ENCODE results near the gene MAPRE3. TPM values are rescaled to one million over a fixed set of nuclear protein-coding genes. Genes with fewer than 3 reads are reported as not detected.

MAPRE3 gene
- total and polyA plus RNA-seq, 10 donors: 5.2 to 17.9 (median 11.9) TPM

DNA sequence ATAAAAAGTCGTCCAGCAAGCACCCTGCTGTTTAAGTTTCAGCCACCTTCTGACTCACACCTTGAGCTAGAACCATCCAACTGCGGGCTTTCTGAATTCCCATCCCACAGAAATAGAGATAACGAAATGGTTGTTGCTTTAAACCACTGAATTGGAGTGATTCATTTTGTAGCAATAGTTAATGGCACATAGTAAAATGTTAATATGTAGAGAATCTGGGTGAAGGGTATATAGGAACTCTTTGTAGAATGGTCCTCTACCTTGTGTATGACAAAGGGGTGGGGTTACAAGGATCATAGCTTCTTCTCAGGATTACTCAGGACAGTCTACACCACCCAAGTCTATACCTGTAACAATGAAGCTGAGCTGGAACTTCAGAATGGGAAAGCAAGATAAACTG lies 2.4 kb upstream of the MAPRE3 start:
- Histone ChIP-seq H3K27me3 (replicated peaks in 1 of 7) (peaks cover 0 to 39% (median 0%) of the 10 kb centered on the region in 7 donors), H3K4me1 (peaks cover 3 to 32% (median 17%) of the 10 kb centered on the region in 6 donors), H3K36me3 (no peaks in the 10 kb centered on the region), H3K27ac (no peak overlapping the region), H3K4me3 (no peak overlapping the region), H3K9me3 (no peaks in the 10 kb centered on the region)
- intact Hi-C loops (cut with DNase I; ENCODE audit: low total_unique reads): loop anchor here (10.0 kb wide), 1 partner anchor 307 kb away; the partner anchor contains the start of gene DNAJC5G
- DNase-seq: no peak
- WGBS, 5 donors: 71 to 86% (median 75%) methylated on average over 3 of the region's 3 CpGs
- no peak for TF ChIP-seq POLR2A (IDR thresholded peaks at IDR 0.05)
- TF ChIP-seq POLR2AphosphoS5 (IDR thresholded peaks at IDR 0.05): no peak
- TF ChIP-seq, protein P1, sequence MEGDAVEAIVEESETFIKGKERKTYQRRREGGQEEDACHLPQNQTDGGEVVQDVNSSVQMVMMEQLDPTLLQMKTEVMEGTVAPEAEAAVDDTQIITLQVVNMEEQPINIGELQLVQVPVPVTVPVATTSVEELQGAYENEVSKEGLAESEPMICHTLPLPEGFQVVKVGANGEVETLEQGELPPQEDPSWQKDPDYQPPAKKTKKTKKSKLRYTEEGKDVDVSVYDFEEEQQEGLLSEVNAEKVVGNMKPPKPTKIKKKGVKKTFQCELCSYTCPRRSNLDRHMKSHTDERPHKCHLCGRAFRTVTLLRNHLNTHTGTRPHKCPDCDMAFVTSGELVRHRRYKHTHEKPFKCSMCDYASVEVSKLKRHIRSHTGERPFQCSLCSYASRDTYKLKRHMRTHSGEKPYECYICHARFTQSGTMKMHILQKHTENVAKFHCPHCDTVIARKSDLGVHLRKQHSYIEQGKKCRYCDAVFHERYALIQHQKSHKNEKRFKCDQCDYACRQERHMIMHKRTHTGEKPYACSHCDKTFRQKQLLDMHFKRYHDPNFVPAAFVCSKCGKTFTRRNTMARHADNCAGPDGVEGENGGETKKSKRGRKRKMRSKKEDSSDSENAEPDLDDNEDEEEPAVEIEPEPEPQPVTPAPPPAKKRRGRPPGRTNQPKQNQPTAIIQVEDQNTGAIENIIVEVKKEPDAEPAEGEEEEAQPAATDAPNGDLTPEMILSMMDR (IDR thresholded peaks at IDR 0.05 in 8 of 11, conservative IDR thresholded peaks at IDR 0.05 in 3 of 11): no peak

DNA sequence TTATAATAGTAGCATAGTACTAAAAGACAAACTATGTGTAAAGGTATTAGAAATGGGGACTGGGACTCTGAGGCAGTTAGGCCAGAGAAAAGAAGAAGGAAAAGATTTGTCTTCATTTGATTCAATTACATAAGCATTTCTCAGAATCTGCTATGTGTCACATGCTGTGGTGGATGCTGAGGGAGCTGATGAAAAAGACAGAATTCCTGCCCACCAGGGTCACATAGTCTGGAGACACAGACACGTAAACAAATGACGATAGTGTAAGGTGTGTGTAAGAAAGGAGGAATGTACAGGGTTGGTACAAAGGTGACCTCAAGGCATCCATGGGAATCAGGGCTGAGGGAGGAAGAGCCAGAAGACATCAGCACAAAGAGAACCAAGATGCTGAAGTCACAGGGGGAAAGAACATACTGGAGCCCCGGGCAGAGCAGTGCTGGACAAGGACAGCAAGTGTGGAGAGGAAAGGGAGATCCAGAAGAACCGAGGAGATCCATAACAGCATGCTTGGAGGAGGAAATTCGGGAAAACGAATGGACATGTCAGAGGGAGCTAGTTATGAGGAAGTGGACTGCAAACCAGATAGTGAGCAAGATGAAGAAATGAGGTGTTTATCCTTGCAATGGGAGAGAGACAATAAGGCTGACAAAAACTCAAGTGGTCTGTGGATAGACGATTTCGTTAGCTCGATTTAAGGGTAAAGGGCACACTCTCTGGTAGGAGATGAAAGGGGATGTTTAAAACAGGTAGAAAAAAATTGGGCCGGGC lies 1.2 kb upstream of the MAPRE3 start:
- intact Hi-C loops (cut with DNase I; ENCODE audit: low total_unique reads): loop anchor here (10.0 kb wide), 1 partner anchor 306 kb away; the partner anchor contains the start of gene DNAJC5G

DNA sequence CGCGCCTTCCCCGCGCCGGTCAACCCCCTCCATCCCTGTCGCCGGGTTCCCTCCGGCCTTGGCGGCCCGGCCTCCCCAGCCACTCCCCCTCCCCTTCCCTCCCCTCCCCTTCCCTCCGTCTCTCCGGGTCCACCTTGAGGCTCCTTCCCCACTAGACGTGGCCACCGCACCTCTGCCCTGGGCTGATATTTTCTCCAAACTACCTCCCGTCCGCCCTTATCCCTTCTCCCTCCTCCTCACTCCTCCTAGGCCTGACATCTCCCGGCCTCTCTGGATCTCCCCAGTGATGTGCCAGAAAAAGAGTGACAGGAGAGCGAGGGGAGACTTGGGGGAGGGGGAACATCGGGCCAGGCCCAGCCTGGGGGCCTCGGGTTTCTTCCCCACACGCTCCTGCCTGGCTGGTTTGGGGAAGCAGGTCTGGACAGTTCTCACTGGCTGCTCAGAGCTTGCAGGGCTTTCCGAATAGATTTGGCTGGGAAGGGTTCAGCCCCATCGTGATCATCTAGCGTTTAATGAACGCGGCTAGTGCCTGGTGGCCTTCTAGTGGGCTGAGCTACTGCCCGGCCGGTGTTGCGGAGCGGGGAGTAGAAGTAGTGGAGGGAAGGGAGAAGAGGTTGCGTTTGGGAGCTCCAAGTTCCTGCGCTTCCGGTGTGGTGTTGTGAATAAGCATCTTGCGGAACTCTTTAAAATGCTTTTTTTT lies 641 bp downstream of the MAPRE3 start:
- intact Hi-C loops (cut with DNase I; ENCODE audit: low total_unique reads): no loop called here
- peak overlapping the region; percentile 78 to 97 (median 94) for H3K4me3 ChIP-seq
- peaks cover 3 to 32% (median 17%) of the 10 kb centered on the region in 6 donors for H3K4me1 ChIP-seq
- WGBS, 5 donors: 9 to 13% (median 11%) methylated on average over 32 to 34 of the region's 34 CpGs
- H3K27ac ChIP-seq: peak overlapping the region in 7 of 8 donors; percentile 27 to 82 (median 68)
- H3K9me3 ChIP-seq: no peaks in the 10 kb centered on the region
- peaks cover 0 to 32% (median 0%) of the 10 kb centered on the region in 7 donors for H3K27me3 ChIP-seq (replicated peaks in 1 of 7)
- DNase-seq: peak; percentile 67
- no peak for TF ChIP-seq POLR2A (IDR thresholded peaks at IDR 0.05)
- no peak for TF ChIP-seq POLR2AphosphoS5 (IDR thresholded peaks at IDR 0.05)
- TF ChIP-seq, protein P1 (IDR thresholded peaks at IDR 0.05 in 8 of 11, conservative IDR thresholded peaks at IDR 0.05 in 3 of 11): no peak
- H3K36me3 ChIP-seq: no peaks in the 10 kb centered on the region

More for the DNA sequence above, 1.2 kb upstream of the MAPRE3 start:
- H3K4me3 ChIP-seq: peak overlapping the region in 1 of 8 donors; percentile 97
- peaks cover 0 to 39% (median 0%) of the 10 kb centered on the region in 7 donors for H3K27me3 ChIP-seq (replicated peaks in 1 of 7)
- no peaks in the 10 kb centered on the region for H3K36me3 ChIP-seq
- H3K27ac ChIP-seq: no peak overlapping the region
- DNase-seq: no peak
- peaks cover 3 to 32% (median 17%) of the 10 kb centered on the region in 6 donors for H3K4me1 ChIP-seq
- WGBS, 5 donors: 64 to 70% (median 67%) methylated on average over 10 of the region's 10 CpGs
- H3K9me3 ChIP-seq: no peaks in the 10 kb centered on the region
- TF ChIP-seq POLR2AphosphoS5 (IDR thresholded peaks at IDR 0.05) (no peak), POLR2A (IDR thresholded peaks at IDR 0.05) (no peak)
- TF ChIP-seq, protein P1 (IDR thresholded peaks at IDR 0.05 in 8 of 11, conservative IDR thresholded peaks at IDR 0.05 in 3 of 11): no peak
